T-helper 9 cell (primary cell): ENCODE measurements around the gene WDTC1.

Experiments used
- DNase-seq: peaks from one replicate; pipeline ENCODE4 v3.0.0-alpha.2; 2020

WDTC1 gene

GRCh38 chr1:27357281-27358037 is 123.0 kb downstream of the WDTC1 start:
- peak; percentile 72 for DNase-seq
